HuH-7 (cell line): Measurements from ENCODE around the gene CACNG5.

Source experiments
- DNase-seq: peaks from one replicate; pipeline ENCODE4 v3.0.0; 2011; ENCODE audit warnings: low spot score

Gene CACNG5

GRCh38 chr17:66834919-66835454, at the start of gene CACNG5:
TSS of gene CACNG5 (plus strand) at chr17:66835117. CDS start at chr17:66877333, 42,216 bp downstream.
- peak; percentile 70 for DNase-seq

- DNase-seq: no peak
These were observed 48.8 kb upstream of the CACNG5 start for GRCh38 chr17:66786107-66786506.

DNA sequence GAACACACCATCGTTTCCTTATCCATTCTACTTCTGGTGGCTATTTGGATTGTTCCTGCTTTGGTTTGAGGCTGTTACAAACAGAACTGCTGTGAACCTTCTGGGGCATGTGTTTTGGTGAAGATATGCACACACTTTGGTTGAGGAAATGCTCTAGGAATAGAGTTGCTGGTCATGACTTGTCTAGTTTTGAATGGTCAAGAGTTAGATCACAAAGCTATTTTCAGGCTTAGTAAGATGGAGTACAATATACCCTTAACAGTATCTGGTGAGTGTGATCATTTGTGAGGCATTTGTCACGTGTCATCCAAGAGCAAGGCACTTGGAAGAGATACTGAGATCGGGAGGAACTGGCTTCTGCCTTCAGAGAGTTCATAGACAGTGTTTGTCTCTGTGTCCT, 47.0 kb upstream of the CACNG5 start:
- DNase-seq: no peak

DNA sequence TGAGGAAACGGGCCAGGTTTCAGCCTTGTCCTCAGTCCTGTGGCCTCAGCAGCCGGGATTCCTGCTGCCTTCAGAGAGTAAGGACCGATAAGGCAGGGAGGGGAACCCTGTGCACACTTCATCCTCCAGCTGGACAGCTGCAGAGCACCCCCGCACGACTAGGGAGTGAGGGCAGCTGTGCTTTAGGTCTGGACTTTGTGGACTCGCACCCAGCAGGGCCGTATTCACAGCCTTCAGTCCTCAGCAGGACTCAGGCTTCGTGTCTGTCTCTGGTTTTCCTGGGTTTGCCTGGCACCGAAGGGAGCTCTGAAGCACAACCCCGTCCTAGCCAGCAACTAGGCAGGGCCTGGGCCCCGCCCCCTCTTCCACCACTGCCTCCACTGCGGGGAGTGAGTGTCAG, 45.8 kb upstream of the CACNG5 start:
- no peak for DNase-seq

DNA sequence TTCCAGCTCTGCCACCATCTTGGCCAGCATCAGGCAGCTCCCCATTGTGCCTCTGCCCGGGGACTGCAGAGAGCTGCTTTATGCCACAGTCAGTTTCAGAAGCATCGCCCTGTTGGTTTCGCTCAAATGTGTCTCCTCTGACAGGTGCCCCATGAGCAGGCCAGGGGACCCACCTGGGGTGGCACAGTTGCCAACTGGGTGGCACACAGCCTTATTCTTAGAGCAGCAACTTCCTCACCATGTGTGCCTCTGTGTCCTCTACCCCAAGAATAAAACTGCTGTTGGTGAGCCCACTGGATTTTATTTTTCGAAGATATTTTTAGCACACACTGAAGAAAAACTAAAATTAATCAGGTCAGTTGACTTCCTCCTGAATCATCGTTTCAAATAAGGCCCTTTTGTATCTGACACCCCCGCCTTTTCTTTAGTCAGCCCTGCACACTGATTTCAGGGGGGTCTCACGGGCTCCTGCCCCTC, 44.9 kb upstream of the CACNG5 start:
- DNase-seq: no peak

DNA sequence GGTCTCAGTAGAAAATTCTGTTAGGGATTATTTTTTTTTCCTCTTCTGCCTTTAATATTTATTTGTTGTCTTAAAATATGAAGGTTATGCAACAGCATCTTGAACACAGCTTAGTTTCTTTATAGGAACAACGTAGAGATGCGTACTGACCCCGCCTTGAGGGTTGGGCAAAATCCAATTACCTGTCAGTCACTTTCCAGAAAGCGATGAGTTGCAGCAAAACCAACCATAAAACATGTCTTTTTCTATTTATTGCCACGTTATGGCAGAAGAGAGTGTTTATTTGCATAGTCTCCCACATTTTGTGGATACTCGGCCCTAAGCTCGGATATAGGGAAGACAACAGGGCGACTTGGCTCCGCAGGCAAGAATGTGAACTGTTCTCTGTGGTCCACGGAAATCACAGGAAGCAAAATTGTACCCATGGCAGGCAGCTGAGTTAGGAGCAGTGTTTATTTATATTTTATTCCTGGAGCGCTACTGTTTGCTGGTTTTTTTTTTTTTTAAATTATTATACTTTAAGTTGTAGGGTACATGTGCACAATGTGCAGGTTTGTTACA, 44.3 kb upstream of the CACNG5 start:
- no peak for DNase-seq

DNA sequence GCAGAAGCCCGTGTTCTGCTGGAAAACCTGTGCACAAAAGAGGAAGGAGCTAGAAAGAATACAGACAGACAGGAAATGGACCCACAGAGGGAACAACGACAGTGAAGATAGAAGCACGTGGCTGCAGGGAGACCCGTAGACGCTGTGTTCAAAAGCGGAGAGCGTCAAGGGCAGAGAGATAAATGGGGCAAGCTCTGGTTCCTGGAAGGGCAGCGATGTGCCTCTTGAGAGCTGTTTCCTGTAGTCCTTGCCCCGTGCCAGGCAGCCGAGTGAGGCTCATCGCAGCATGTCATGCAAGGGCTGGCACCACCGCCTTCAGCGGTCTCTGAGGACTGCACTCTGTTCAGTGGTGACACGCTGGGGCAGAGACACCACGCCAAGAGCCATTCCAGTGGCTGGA, 43.6 kb upstream of the CACNG5 start:
- DNase-seq: no peak

DNA sequence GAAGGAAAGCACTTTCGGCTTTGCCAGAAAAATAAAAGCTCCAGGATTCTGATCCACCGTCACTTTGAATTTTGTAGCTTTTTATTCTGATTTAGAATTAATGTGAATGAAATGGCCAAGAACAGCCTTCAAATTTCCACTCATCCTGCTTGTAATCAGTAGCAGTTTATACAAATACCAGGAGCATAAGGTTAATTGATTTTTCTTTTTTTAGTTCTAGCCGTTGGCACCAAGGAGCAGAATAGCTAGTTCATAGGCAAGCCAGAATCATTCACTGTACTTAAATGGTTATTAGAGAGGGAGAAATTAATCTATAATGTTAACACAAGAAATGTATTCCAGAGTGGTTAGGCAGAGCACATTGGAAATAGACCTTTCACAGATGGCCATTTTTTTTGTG, 41.1 kb upstream of the CACNG5 start:
- DNase-seq: no peak

GRCh38 chr17:66795486-66795885, 39.4 kb upstream of the CACNG5 start:
- DNase-seq: no peak

GRCh38 chr17:66799849-66800537, 34.9 kb upstream of the CACNG5 start:
- no peak for DNase-seq

GRCh38 chr17:66803474-66803951, 31.4 kb upstream of the CACNG5 start:
- DNase-seq: no peak

- DNase-seq: no peak
These were observed 29.4 kb upstream of the CACNG5 start for GRCh38 chr17:66805567-66805966.

DNA sequence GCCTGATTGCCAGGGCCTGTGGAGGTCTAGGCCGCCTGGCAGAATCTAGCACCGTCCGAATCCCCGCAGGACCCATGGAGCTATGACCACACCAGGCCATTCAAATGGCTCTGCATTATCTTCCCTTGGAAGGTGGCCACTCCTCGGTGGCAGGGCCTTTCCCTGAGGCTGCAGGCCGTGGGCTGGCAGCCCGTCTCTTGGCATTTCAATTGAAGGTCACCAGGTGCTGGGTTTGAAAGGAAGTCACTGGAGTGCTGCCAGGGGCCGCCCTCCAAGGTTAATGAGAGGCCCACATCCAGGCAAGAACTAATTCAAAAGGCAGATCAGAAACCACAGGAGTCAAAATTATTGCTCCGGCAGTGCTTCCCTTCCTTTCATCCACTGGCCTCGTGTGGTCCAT, 27.7 kb upstream of the CACNG5 start:
- DNase-seq: no peak

DNA sequence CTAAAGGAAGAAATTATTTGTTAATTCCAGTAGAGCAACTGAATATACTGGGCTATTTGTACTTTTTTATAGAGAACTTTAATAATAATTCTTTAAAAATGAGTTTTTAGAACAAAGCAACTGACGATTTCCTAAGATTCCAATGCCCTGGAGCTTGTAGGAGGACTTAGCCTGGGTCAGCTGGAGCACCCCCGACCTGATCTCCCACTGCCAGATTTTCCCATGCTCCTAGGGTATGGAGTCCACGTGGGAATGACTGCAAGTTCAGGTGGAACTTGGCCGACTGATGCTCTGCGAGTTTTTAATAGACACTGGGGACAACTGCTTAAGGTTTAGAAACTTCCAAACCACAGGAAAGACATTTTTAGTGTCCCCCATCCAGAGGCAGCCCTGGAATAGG, 25.5 kb upstream of the CACNG5 start:
- DNase-seq: no peak

GRCh38 chr17:66810951-66811682, 23.8 kb upstream of the CACNG5 start:
- DNase-seq: no peak

DNA sequence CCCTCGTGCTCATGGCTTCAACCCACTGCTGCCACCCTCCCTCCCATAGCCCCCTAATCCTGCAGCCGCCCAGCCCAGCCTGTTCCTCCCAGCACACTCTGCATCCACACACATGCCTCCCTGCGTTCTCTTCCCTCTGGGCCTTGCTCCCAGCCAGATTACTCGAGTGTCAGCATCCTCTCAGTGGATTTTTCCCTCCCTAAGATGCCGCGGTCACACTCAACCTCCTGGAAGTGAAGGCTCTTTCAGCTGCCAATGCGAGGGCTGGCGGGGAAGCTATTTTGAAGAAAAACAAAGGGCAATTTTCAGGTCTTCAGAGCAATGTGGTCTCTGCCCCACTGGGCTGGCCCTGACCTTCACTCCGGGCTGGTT, 23.2 kb upstream of the CACNG5 start:
- DNase-seq: no peak

DNA sequence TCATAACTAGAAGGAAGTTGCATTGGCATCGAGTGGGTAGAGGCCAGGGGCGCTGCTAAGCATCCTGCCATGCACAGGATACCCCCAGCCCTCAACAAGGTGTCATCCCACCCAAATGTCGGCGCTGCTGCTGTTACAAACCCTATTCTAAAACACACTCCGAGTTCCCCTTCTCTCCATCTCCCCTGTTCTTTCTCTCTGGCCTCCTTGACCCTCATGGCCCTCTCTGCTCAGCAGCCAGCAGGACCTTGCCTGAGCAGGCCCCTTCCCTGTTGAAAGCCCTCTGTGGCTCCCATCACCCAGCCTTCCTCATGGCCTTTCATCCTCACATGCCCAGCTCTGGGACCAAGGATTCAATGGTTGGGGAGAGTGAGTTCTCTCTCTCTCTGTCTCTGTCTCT, 22.3 kb upstream of the CACNG5 start:
- no peak for DNase-seq

- no peak for DNase-seq
These were observed 21.6 kb upstream of the CACNG5 start for GRCh38 chr17:66813296-66813695.

- no peak for DNase-seq
These were observed 20.9 kb upstream of the CACNG5 start for GRCh38 chr17:66814026-66814425.

DNA sequence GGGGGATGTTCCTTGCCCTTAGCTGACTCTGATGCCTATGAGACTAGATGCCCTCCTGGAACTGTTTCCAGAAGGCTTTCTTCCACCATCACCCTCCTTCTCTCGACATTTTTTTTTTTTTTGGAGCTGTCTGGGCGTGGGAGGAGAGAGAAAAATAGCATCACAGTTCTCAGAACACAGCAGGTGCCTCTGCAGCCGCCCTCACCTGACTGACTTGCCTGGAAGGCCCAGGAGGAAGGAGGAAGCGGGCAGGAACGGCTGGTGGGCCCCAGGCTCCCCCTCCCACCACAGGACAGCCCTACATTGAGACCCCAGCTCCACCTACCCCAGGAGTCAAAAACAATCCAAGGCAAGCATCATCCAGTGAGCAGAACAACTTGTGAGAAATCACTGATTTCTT, 20.3 kb upstream of the CACNG5 start:
- no peak for DNase-seq

- no peak for DNase-seq
These were observed 17.2 kb upstream of the CACNG5 start for GRCh38 chr17:66817750-66818149.

GRCh38 chr17:66819466-66819865, 15.5 kb upstream of the CACNG5 start:
- no peak for DNase-seq

DNA sequence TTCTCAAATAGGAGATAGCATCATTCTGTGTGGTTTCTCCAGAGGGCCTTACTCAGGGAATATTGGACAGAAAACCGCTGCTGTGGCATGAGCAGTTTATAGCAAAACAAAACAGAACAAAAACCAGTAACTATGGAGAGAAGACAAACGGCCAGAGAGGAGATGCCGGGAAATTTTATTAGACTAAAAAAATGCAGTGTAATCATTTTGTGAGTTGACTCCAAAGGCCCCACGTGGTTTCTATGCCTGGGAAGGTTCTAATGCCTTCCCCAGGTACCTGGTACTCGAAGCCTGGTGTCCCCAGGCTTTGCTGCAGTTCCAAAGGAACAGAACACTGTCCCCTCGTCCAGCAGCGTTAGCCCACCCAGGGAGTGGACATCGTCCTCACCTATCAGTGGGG, 12.9 kb upstream of the CACNG5 start:
- DNase-seq: no peak
